Cardiac fibroblast (primary cell): ENCODE results near the gene TIMM23.
"Not testable (repeated sequence)": the region's sequence is repeated elsewhere in the genome, so short reads cannot be mapped to it uniquely, and the experiment has no call there.

Experiments used
- DNase-seq, 2 donors: peaks; one replicate each; pipeline versions ENCODE4 v3.0.0 to v3.0.0-alpha.2; 2010; ENCODE audit warnings: low read depth in 2 of 2
- H3K4me3 ChIP-seq, 2 donors: replicated peaks in 1 of 2; 1 replicate in 1 of 2; 2 replicates in 1 of 2; pipeline ENCODE4 v1.5.1; 2011; ENCODE audit warnings: low read depth in 2 of 2, low read length in 2 of 2, mild to moderate bottlenecking in 2 of 2, moderate library complexity in 1 of 2
- CTCF ChIP-seq: IDR thresholded peaks from one replicate; pipeline ENCODE4 v1.5.1; 2011; ENCODE audit warnings: low read depth, mild to moderate bottlenecking, low read length, inconsistent platforms

Gene TIMM23

GRCh38 chr10:46035923-46036849, 63.9 kb downstream of the TIMM23 start:
- TF ChIP-seq CTCF: peak; percentile 13
- DNase-seq: no peak
- no peak overlapping the region for H3K4me3 ChIP-seq

- DNase-seq: no peak
- TF ChIP-seq CTCF: no peak
- H3K4me3 ChIP-seq: no peak overlapping the region
Measured at GRCh38 chr10:46037107-46037825, 65.0 kb downstream of the TIMM23 start.

- no peak for DNase-seq
- no peak overlapping the region for H3K4me3 ChIP-seq
- TF ChIP-seq CTCF: no peak
Measured at GRCh38 chr10:46040004-46040403, 67.7 kb downstream of the TIMM23 start.

GRCh38 chr10:46042527-46042926, 70.2 kb downstream of the TIMM23 start:
- no peak for TF ChIP-seq CTCF
- no peak overlapping the region for H3K4me3 ChIP-seq
- no peak for DNase-seq

- DNase-seq: no peak
- TF ChIP-seq CTCF: no peak
- no peak within 1 kb of the TSS for H3K4me3 ChIP-seq
Measured at GRCh38 chr10:46046261-46046660, 74.0 kb downstream of the TIMM23 start, which contains the start of gene MSMB. Gene MSMB, minus strand, starts transcription at chr10:46046269. Its CDS starts 32 bp downstream, at chr10:46046237.

GRCh38 chr10:46048152-46048551, 75.9 kb downstream of the TIMM23 start:
- TF ChIP-seq CTCF: no peak
- H3K4me3 ChIP-seq: no peak overlapping the region

GRCh38 chr10:46049497-46049831, 77.2 kb downstream of the TIMM23 start:
- DNase-seq, H3K4me3 ChIP-seq: not testable (repeated sequence)

More at GRCh38 chr10:46048152-46048551, 75.9 kb downstream of the TIMM23 start:
- no peak for DNase-seq
